OCI-LY1 (cell line): ENCODE measurements around the gene DFFB.

Experiments
- H2AFZ ChIP-seq: fragments of 200-600 bp; sonication (generic), shearing (Covaris generic); 2 replicates; pipeline ENCODE4 v1.6.0; 2014; ENCODE audit warnings: antibody characterized with exemption, mild to moderate bottlenecking, low read length
- H3F3A ChIP-seq: fragments of 200-600 bp; sonication (generic), shearing (Covaris generic); 2 replicates; pipeline ENCODE4 v1.6.0; 2014; ENCODE audit warnings: mild to moderate bottlenecking, antibody characterized with exemption, low read length, moderate library complexity; ENCODE audit not compliant: insufficient read depth
- H3K27ac ChIP-seq: fragments of 200-600 bp; sonication (generic); 2 replicates; pipeline ENCODE4 v1.5.1; 2014; ENCODE audit warnings: low read length, mixed run types, mild to moderate bottlenecking, low read depth; ENCODE audit not compliant: poor library complexity, severe bottlenecking
- H3K27me3 ChIP-seq: fragments of 200-600 bp; sonication (generic); 2 replicates; pipeline ENCODE4 v1.6.0; 2014; ENCODE audit warnings: antibody characterized with exemption, mild to moderate bottlenecking, low read length, moderate library complexity; ENCODE audit not compliant: insufficient read depth
- H3K36me3 ChIP-seq: fragments of 200-600 bp; sonication (generic); 2 replicates; pipeline ENCODE4 v1.6.1; 2014; ENCODE audit warnings: mild to moderate bottlenecking, antibody characterized with exemption, low read length, moderate library complexity, mixed read lengths; ENCODE audit not compliant: insufficient read depth
- H3K4me1 ChIP-seq: fragments of 200-600 bp; sonication (generic); 2 replicates; pipeline ENCODE4 v1.5.1; 2014; ENCODE audit warnings: mild to moderate bottlenecking, low read length, moderate library complexity; ENCODE audit not compliant: insufficient read depth, severe bottlenecking
- H3K4me2 ChIP-seq: fragments of 200-600 bp; sonication (generic), shearing (Covaris generic); 2 replicates; pipeline ENCODE4 v1.6.1; 2014; ENCODE audit warnings: low read length
- H3K4me3 ChIP-seq: fragments of 200-600 bp; sonication (generic); 2 replicates; pipeline ENCODE4 v1.5.1; 2014; ENCODE audit warnings: low read length, low read depth, mild to moderate bottlenecking, mixed read lengths; ENCODE audit not compliant: poor library complexity, severe bottlenecking
- H3K79me2 ChIP-seq: fragments of 200-600 bp; shearing (Covaris generic); 2 replicates; pipeline ENCODE4 v1.6.1; 2016; ENCODE audit warnings: mixed run types, low read length, mixed read lengths; ENCODE audit not compliant: insufficient read depth
- H3K9ac ChIP-seq: fragments of 200-600 bp; sonication (generic), shearing (Covaris generic); 2 replicates; pipeline ENCODE4 v1.6.1; 2014; ENCODE audit warnings: mild to moderate bottlenecking, low read length, mixed read lengths
- H3K9me2 ChIP-seq: fragments of 200-600 bp; sonication (generic), shearing (Covaris generic); 2 replicates; pipeline ENCODE4 v1.6.1; 2014; ENCODE audit warnings: low read depth, mild to moderate bottlenecking, low read length, mixed read lengths
- H3K9me3 ChIP-seq: fragments of 200-600 bp; shearing (Covaris generic); 2 replicates; pipeline ENCODE4 v1.6.1; 2014; ENCODE audit warnings: low read length, mixed read lengths
- H4K20me1 ChIP-seq: fragments of 200-600 bp; sonication (generic), shearing (Covaris generic); 2 replicates; pipeline ENCODE4 v1.6.0; 2016; ENCODE audit warnings: mild to moderate bottlenecking, low read length; ENCODE audit not compliant: insufficient read depth
- CTCF ChIP-seq: fragments of 200-600 bp; sonication (generic), shearing (Covaris generic); IDR thresholded peaks from 2 replicates; pipeline ENCODE4 v1.5.1; 2017; ENCODE audit warnings: mild to moderate bottlenecking, antibody characterized with exemption, low read length, moderate library complexity, mixed read lengths
- EZH2 ChIP-seq: fragments of 200-600 bp; sonication (generic), shearing (Covaris generic); IDR thresholded peaks from 2 replicates; pipeline ENCODE4 v1.8.0; 2017; ENCODE audit warnings: borderline replicate concordance, mixed run types, mild to moderate bottlenecking, antibody characterized with exemption, low read length, moderate library complexity, mixed read lengths

DFFB gene

DNA sequence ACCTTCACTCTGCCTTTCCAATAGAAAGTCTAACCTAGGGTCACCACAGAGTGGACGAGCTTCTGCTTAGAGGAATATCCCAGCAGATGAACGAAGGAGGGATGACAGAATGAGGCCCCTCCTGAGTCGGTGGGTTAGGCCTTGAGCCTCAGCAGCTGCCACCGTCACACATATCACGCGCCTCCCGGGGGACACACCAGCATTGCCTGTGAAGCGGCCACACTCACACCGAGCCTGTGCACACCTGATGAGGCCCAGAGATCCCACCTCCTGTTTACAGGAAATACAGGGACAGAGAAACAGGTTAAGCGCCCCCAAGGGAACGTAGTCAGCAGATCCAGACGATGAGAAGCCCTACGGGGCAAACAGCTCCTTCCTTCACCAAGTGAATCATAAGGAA, 35.8 kb upstream of the DFFB start:
- Histone ChIP-seq H4K20me1 (no peaks in the 10 kb centered on the region), H3K36me3 (peaks cover 56% of the 10 kb centered on the region), H3F3A (no peaks in the 10 kb centered on the region), H3K27ac (no peak overlapping the region), H3K4me1 (no peaks in the 10 kb centered on the region), H3K9me3 (no peaks in the 10 kb centered on the region), H3K79me2 (no peaks in the 10 kb centered on the region), H3K4me2 (no peak overlapping the region), H3K4me3 (no peak overlapping the region), H3K9me2 (no peaks in the 10 kb centered on the region), H3K27me3 (no peaks in the 10 kb centered on the region), H2AFZ (no peak overlapping the region), H3K9ac (no peak overlapping the region)
- TF ChIP-seq EZH2, result no peak
- TF ChIP-seq CTCF, result no peak

GRCh38 chr1:3821908-3822307, 35.4 kb upstream of the DFFB start:
- Histone ChIP-seq H3K27ac (no peak overlapping the region), H3K9me2 (no peaks in the 10 kb centered on the region), H3K27me3 (no peaks in the 10 kb centered on the region), H3K9ac (no peak overlapping the region), H3K79me2 (no peaks in the 10 kb centered on the region), H3K4me1 (no peaks in the 10 kb centered on the region), H3K4me3 (no peak overlapping the region), H4K20me1 (no peaks in the 10 kb centered on the region), H3K36me3 (peaks cover 60% of the 10 kb centered on the region), H2AFZ (no peak overlapping the region), H3F3A (no peaks in the 10 kb centered on the region), H3K9me3 (no peaks in the 10 kb centered on the region), H3K4me2 (no peak overlapping the region)
- TF ChIP-seq EZH2 (no peak), CTCF (no peak)

GRCh38 chr1:3822421-3822820, 34.9 kb upstream of the DFFB start:
- H3K36me3 ChIP-seq, result peaks cover 64% of the 10 kb centered on the region
- no peak for TF ChIP-seq EZH2
- H3K4me1 ChIP-seq, result no peaks in the 10 kb centered on the region
- H3K27me3 ChIP-seq, result no peaks in the 10 kb centered on the region
- H3K79me2 ChIP-seq, result no peaks in the 10 kb centered on the region
- H4K20me1 ChIP-seq, result no peaks in the 10 kb centered on the region
- H3F3A ChIP-seq, result no peaks in the 10 kb centered on the region
- no peaks in the 10 kb centered on the region for H3K9me3 ChIP-seq
- H3K27ac ChIP-seq, result no peak overlapping the region
- no peak overlapping the region for H3K4me3 ChIP-seq
- no peak overlapping the region for H3K9ac ChIP-seq
- H2AFZ ChIP-seq, result no peak overlapping the region
- no peak overlapping the region for H3K4me2 ChIP-seq
- H3K9me2 ChIP-seq, result no peaks in the 10 kb centered on the region

DNA sequence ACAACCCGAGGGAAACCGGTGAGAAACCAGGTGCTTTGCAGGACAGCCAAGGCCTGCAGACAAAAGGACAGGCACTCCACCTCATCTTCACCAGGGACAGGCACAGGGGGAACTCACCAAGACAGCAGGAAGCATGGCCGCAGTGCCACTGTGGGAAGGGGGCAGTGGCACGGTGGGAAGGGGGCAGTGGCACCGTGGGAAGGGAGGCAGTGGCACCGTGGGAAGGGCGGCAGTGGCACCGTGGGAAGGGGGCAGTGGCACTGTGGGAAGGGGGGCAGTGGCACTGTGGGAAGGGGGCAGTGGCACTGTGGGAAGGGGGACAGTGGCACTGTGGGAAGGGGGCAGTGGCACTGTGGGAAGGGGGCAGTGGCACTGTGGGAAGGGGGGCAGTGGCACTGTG, 32.6 kb upstream of the DFFB start:
- H4K20me1 ChIP-seq, result no peaks in the 10 kb centered on the region
- no peak overlapping the region for H3K4me3 ChIP-seq
- H3K4me1 ChIP-seq, result no peaks in the 10 kb centered on the region
- TF ChIP-seq EZH2, result no peak
- no peak for TF ChIP-seq CTCF
- no peaks in the 10 kb centered on the region for H3K79me2 ChIP-seq
- H3K9ac ChIP-seq, result no peak overlapping the region
- no peaks in the 10 kb centered on the region for H3K9me2 ChIP-seq
- H3K27ac ChIP-seq, result no peak overlapping the region
- peaks cover 79% of the 10 kb centered on the region for H3K36me3 ChIP-seq
- no peak overlapping the region for H3K4me2 ChIP-seq
- H3F3A ChIP-seq, result no peaks in the 10 kb centered on the region
- H3K27me3 ChIP-seq, result no peaks in the 10 kb centered on the region
- no peaks in the 10 kb centered on the region for H3K9me3 ChIP-seq
- no peak overlapping the region for H2AFZ ChIP-seq
